Uterus (tissue), 2 donors: Measurements from ENCODE around the gene SLC25A44.

Experiments
- CTCF ChIP-seq, 4 experiments: fragments of 200-600 bp in 2 of 4; fragments of 450-650 bp in 2 of 4; sonication (generic) in 2 of 4; IDR thresholded peaks; one replicate each; pipeline ENCODE4 v1.5.1; 2016 to 2019; ENCODE audit warnings: antibody characterized with exemption in 4 of 4, mild to moderate bottlenecking in 2 of 4, moderate library complexity in 1 of 4
- POLR2A ChIP-seq, 2 donors: fragments of 450-650 bp; IDR thresholded peaks; one replicate each; pipeline ENCODE4 v1.6.1; 2016; ENCODE audit warnings: antibody characterized with exemption in 2 of 2, mild to moderate bottlenecking in 1 of 2, moderate library complexity in 1 of 2

GRCh38 chr1:156226782-156227181 lies 32.9 kb downstream of the SLC25A44 start:
- no peak for TF ChIP-seq CTCF (IDR thresholded peaks at IDR 0.05)
- TF ChIP-seq POLR2A (IDR thresholded peaks at IDR 0.05), result no peak
